Measurements from ENCODE around the gene USP3. TPM values are rescaled to one million over a fixed set of nuclear protein-coding genes. Genes with fewer than 3 reads are reported as not detected.
A peak's percentile ranks its signal among the peaks of the same experiment; 100 is the strongest.

Gene USP3
- total and polyA plus RNA-seq, 9 of the 15 experiments (the other 6 are each of a cell fraction or from before 2014, with no cell fraction given): 17.3 to 54.3 (median 34.8) TPM

DNA sequence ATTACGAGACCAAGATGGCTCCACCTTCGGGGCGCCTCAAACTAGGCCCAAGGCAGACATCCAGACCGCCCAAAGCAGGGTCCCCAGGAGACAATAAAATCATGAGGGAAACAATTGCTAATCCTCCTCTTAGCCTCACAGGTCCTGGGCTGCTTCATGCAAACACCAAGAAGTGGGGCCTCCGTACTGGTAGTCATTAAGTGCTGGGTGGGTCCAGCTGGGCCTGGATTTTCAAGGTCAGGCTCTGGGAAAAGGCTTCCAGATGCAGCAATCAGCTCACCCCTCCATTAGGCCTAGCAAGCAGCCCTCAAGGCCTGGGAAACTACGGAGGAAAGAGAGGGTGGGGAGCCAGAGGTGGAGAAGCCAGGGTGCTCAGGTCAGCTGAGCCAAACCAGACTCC is 93.4 kb downstream of the USP3 start (continued):
- TF ChIP-seq SMARCA4 (IDR thresholded peaks at IDR 0.05): no peak

DNA sequence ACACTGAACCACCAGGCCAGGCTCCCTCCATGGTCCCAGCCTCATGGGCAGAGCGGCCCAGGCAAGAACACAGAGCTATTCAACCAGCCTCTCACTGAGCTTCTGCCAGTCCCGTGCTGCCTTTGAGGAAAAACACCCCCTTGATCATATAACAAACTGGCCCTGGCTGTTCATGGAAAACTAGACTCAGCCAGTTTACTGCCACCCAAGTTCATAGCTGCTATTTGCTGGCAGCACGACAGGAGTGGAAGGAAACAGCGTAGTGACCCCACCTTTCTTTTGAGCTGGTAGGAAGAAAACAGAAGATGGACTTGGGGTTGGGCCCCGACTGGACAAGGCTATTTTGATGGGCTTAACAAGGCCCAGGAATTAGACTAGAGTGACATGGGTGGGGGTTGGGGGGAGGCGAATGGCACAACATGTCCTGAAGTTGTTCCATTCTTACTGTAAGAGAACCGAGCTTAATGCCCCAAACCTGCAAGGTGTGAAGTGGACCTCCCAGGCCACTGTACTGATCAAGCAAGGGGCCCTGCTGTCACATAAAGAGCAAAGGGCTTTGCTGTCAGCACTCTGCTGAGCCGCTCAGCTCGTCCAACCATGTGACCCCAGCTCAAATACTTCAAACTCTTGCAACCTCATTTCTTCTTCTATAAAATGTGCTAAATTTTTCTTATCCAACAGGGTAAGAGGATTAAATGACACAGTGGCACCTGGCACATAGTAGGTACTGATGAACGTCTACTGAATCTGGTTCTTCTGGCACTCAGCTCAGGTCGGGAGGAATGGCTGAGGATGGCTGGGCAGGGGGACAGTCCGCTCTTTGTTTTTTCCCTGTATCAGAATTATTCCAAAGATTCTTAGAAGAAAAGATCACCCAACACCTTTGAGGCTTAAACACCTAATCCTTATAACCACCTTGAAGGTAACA is 94.3 kb downstream of the USP3 start:
- peaks cover 11% of the 10 kb centered on the region; the same call in 2 of the 3 replicates for H3K36me3 ChIP-seq (ENCODE audit: control insufficient read depth, insufficient read depth, low read length)
- no peaks in the 10 kb centered on the region for H3K9me3 ChIP-seq (replicated peaks; ENCODE audit: control insufficient read depth, insufficient read depth, low read depth, low read length)
- intact Hi-C loops (cut with micrococcal nuclease) (loop anchor here (1.0 to 5.0 kb wide), 3 partner anchors 111 to 469 kb away; no protein-coding TSS in a partner anchor), in situ Hi-C loops (cut with MboI) (loop anchor here (10.0 kb wide), 1 partner anchor 304 kb away; no protein-coding TSS in a partner anchor)
- H3K79me2 ChIP-seq (ENCODE audit: control insufficient read depth, insufficient read depth, low read length): no peaks in the 10 kb centered on the region
- ATAC-seq (no peak), DNase-seq (ENCODE audit: extremely low read depth in 1 of 4, low spot score in 3 of 4) (no peak), FAIRE-seq (no peak)
- CTCF ChIA-PET (ENCODE audit: low intra/inter-chr PET ratio): interaction anchor here (1.5 kb wide), 1 partner anchor 310 kb away, joined by 3 read pairs; no protein-coding TSS in a partner anchor
- H2AFZ ChIP-seq (ENCODE audit: low read depth, low read length): no peak overlapping the region
- H4K20me1 ChIP-seq (replicated peaks; ENCODE audit: control insufficient read depth, insufficient read depth, low read length): no peaks in the 10 kb centered on the region
- no peak overlapping the region for H3K27ac ChIP-seq (ENCODE audit: extremely low read depth, low read depth, low read length)
- H3K9me1 ChIP-seq (ENCODE audit: control insufficient read depth, insufficient read depth, low read length): no peaks in the 10 kb centered on the region
- POLR2A ChIA-PET: interaction anchor here (0.6 to 1.6 kb wide), 11 partner anchors 10 to 1472 kb away, joined by 3 to 9 read pairs (median 3); partner anchors contain the start of genes PIF1 and USP3
- TF ChIP-seq U2AF2 (optimal IDR thresholded peaks at IDR 0.05; ENCODE audit: low read depth, low read length) (no peak), ZKSCAN1 (IDR thresholded peaks at IDR 0.05; ENCODE audit: low read depth, low read length) (peak; percentile 62), CBFA2T3 (IDR thresholded peaks at IDR 0.05) (0 out of 2 replicates have a peak, but pooled peaks have one; percentile 5)
- TF ChIP-seq, protein P1, sequence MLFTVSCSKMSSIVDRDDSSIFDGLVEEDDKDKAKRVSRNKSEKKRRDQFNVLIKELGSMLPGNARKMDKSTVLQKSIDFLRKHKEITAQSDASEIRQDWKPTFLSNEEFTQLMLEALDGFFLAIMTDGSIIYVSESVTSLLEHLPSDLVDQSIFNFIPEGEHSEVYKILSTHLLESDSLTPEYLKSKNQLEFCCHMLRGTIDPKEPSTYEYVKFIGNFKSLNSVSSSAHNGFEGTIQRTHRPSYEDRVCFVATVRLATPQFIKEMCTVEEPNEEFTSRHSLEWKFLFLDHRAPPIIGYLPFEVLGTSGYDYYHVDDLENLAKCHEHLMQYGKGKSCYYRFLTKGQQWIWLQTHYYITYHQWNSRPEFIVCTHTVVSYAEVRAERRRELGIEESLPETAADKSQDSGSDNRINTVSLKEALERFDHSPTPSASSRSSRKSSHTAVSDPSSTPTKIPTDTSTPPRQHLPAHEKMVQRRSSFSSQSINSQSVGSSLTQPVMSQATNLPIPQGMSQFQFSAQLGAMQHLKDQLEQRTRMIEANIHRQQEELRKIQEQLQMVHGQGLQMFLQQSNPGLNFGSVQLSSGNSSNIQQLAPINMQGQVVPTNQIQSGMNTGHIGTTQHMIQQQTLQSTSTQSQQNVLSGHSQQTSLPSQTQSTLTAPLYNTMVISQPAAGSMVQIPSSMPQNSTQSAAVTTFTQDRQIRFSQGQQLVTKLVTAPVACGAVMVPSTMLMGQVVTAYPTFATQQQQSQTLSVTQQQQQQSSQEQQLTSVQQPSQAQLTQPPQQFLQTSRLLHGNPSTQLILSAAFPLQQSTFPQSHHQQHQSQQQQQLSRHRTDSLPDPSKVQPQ (CRISPR knock-in tag; IDR thresholded peaks at IDR 0.05; ENCODE audit: borderline replicate concordance): no peak
- TF ChIP-seq, protein P2, sequence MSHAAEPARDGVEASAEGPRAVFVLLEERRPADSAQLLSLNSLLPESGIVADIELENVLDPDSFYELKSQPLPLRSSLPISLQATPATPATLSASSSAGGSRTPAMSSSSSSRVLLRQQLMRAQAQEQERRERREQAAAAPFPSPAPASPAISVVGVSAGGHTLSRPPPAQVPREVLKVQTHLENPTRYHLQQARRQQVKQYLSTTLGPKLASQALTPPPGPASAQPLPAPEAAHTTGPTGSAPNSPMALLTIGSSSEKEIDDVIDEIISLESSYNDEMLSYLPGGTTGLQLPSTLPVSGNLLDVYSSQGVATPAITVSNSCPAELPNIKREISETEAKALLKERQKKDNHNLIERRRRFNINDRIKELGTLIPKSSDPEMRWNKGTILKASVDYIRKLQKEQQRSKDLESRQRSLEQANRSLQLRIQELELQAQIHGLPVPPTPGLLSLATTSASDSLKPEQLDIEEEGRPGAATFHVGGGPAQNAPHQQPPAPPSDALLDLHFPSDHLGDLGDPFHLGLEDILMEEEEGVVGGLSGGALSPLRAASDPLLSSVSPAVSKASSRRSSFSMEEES (CRISPR knock-in tag; IDR thresholded peaks at IDR 0.05): no peak
- TF ChIP-seq, protein P3, sequence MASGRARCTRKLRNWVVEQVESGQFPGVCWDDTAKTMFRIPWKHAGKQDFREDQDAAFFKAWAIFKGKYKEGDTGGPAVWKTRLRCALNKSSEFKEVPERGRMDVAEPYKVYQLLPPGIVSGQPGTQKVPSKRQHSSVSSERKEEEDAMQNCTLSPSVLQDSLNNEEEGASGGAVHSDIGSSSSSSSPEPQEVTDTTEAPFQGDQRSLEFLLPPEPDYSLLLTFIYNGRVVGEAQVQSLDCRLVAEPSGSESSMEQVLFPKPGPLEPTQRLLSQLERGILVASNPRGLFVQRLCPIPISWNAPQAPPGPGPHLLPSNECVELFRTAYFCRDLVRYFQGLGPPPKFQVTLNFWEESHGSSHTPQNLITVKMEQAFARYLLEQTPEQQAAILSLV (tag; IDR thresholded peaks at IDR 0.05): no peak
- no peak overlapping the region for H3K4me3 ChIP-seq
- no peak overlapping the region for H3K9ac ChIP-seq (ENCODE audit: insufficient read depth in 1 of 2, low read depth in 2 of 2, low read length in 2 of 2)
- no peak overlapping the region for H3K4me2 ChIP-seq (ENCODE audit: insufficient read depth, low read length)
- BruUV-seq (replicated peaks): no TSS peak
- peaks cover 0 to 18% of the 10 kb centered on the region in 2 experiments; a peak in 2 of 5 replicates for H3K4me1 ChIP-seq (replicated peaks in 1 of 2; ENCODE audit: control insufficient read depth in 2 of 2, insufficient read depth in 2 of 2, low read length in 2 of 2)
- 67% methylated on average over 12 of the region's 12 CpGs for WGBS (ENCODE audit: insufficient coverage, low coverage, missing lambda C conversion rate)
- H3K27me3 ChIP-seq (ENCODE audit: control insufficient read depth in 2 of 2, insufficient read depth in 2 of 2, low read length in 2 of 2): no peaks in the 10 kb centered on the region

Data from K562 (cell line).